K562 (cell line): Measurements from ENCODE around the gene TYMP. TPM values are rescaled to one million over a fixed set of nuclear protein-coding genes. Genes with fewer than 3 reads are reported as not detected.

ENCODE experiments used
- ATAC-seq: fragments of 200-7000 bp; cut with Tn5 transposase; 3 replicates; pipeline ENCODE4 v1.9.1; 2020; ENCODE audit warnings: moderate library complexity
- BruUV-seq: library from RNA; stranded (reverse); fragments of 400-500 nt; replicated peaks from 2 replicates; lab custom pipeline; 2021; lab: Mats Ljungman, UMichigan
- CTCF ChIA-PET: fragments of 300-600 bp; formaldehyde crosslinking; extraction: SDS; loops from one replicate; lab custom pipeline; 2021; ENCODE audit warnings: low intra/inter-chr PET ratio; lab: Yijun Ruan, JAX
- POLR2A ChIA-PET: fragments of 300-600, 350-650 bp; sonication (Branson Sonifier 250); formaldehyde crosslinking; extraction: SDS; loops from one replicate; lab custom pipeline; 2021; ENCODE audit warnings: antibody characterized with exemption, inconsistent platforms; lab: Yijun Ruan, JAX
- DNase-seq, 4 experiments: peaks; one replicate each; pipeline versions ENCODE4 v3.0.0 to v3.0.0-alpha.2; 2011 to 2018; ENCODE audit warnings: low spot score in 3 of 4, mixed read lengths in 3 of 4; ENCODE audit errors: extremely low read depth in 1 of 4
- FAIRE-seq: peaks from 2 replicates; lab custom pipeline; 2011; peaks lifted over from hg19 to GRCh38; lab: Jason Lieb, UNC
- H2AFZ ChIP-seq: 2 replicates; pipeline ENCODE4 v1.6.0; 2011; ENCODE audit warnings: low read depth, low read length, control low read depth, inconsistent platforms
- H3K27ac ChIP-seq: fragments of 200-600 bp; 3 replicates; pipeline ENCODE4 v1.8.0; 2011; ENCODE audit warnings: low read depth, mild to moderate bottlenecking, control low read depth, inconsistent platforms, low read length, moderate library complexity, mixed read lengths; ENCODE audit errors: extremely low read depth
- H3K27me3 ChIP-seq, 2 experiments: fragments of 300-600 bp in 1 of 2; 2 replicates in 1 of 2; 3 replicates in 1 of 2; pipeline versions ENCODE4 v1.6.0 to v1.8.0; 2011; ENCODE audit warnings: inconsistent platforms in 2 of 2, low read length in 2 of 2, mild to moderate bottlenecking in 1 of 2, mixed read lengths in 1 of 2, moderate library complexity in 1 of 2; ENCODE audit not compliant: control insufficient read depth in 2 of 2, insufficient read depth in 2 of 2
- H3K36me3 ChIP-seq: fragments of 300-600 bp; 3 replicates; pipeline ENCODE4 v1.8.0; 2011; ENCODE audit warnings: mild to moderate bottlenecking, low read length, inconsistent platforms; ENCODE audit not compliant: control insufficient read depth, insufficient read depth
- H3K4me1 ChIP-seq, 2 experiments: fragments of 200-600 bp in 1 of 2; replicated peaks in 1 of 2; 2 replicates in 1 of 2; 3 replicates in 1 of 2; pipeline versions ENCODE4 v1.5.1 to v1.8.0; 2011; ENCODE audit warnings: inconsistent platforms in 2 of 2, low read length in 2 of 2, mild to moderate bottlenecking in 1 of 2, mixed read lengths in 1 of 2, moderate library complexity in 1 of 2; ENCODE audit not compliant: control insufficient read depth in 2 of 2, insufficient read depth in 2 of 2
- H3K4me2 ChIP-seq: 2 replicates; pipeline ENCODE4 v1.6.1; 2011; ENCODE audit warnings: low read length, control low read depth, inconsistent platforms, mixed read lengths; ENCODE audit not compliant: insufficient read depth
- H3K4me3 ChIP-seq: fragments of 200-600 bp; sonication (generic), shearing (Covaris generic); 2 replicates; pipeline ENCODE4 v1.5.1; 2016; ENCODE audit warnings: control low read depth, inconsistent platforms
- H3K79me2 ChIP-seq: fragments of 200-600 bp; 3 replicates; pipeline ENCODE4 v1.8.0; 2011; ENCODE audit warnings: low read length, inconsistent platforms; ENCODE audit not compliant: control insufficient read depth, insufficient read depth
- H3K9ac ChIP-seq, 2 experiments: 2 replicates each; pipeline versions ENCODE4 v1.6.0 to v1.6.1; 2011; ENCODE audit warnings: low read depth in 2 of 2, low read length in 2 of 2, control low read depth in 1 of 2, inconsistent platforms in 1 of 2, mild to moderate bottlenecking in 1 of 2, mixed read lengths in 1 of 2; ENCODE audit not compliant: insufficient read depth in 1 of 2
- H3K9me1 ChIP-seq: one replicate; pipeline ENCODE4 v1.6.0; 2011; ENCODE audit warnings: inconsistent platforms, mild to moderate bottlenecking, low read length, moderate library complexity; ENCODE audit not compliant: control insufficient read depth, insufficient read depth
- H3K9me3 ChIP-seq: replicated peaks from 2 replicates; pipeline ENCODE4 v1.5.1; 2011; ENCODE audit warnings: low read depth, low read length, inconsistent platforms; ENCODE audit not compliant: control insufficient read depth, insufficient read depth
- H4K20me1 ChIP-seq: replicated peaks from 2 replicates; pipeline ENCODE4 v1.6.1; 2011; ENCODE audit warnings: low read length, inconsistent platforms, mixed read lengths; ENCODE audit not compliant: control insufficient read depth, insufficient read depth
- NR2C1 ChIP-seq, 2 experiments: fragments of 450-650 bp; IDR thresholded peaks; 2 replicates each; pipeline ENCODE4 v1.6.1; 2017; ENCODE audit warnings: mild to moderate bottlenecking in 2 of 2, antibody characterized with exemption in 1 of 2, inconsistent platforms in 1 of 2, missing compliant biosample characterization in 1 of 2, missing genetic modification characterization in 1 of 2
- POLR2G ChIP-seq: fragments of 200-400 bp; formaldehyde crosslinking; IDR thresholded peaks from 2 replicates; pipeline ENCODE4 v1.6.1; 2017; ENCODE audit warnings: low read depth, mild to moderate bottlenecking, antibody characterized with exemption, low read length, moderate library complexity
- ZBTB7A ChIP-seq: IDR thresholded peaks from 2 replicates; pipeline ENCODE4 v1.6.1; 2011; ENCODE audit warnings: low read depth, mild to moderate bottlenecking, low read length, moderate library complexity, borderline replicate concordance; ENCODE audit not compliant: control insufficient read depth
- ZKSCAN1 ChIP-seq: fragments of 150-350 bp; IDR thresholded peaks from 2 replicates; pipeline ENCODE4 v1.6.1; 2016; ENCODE audit warnings: low read depth, low read length
- WGBS: fragments of 100-300 bp; shearing (Covaris generic); methylation state at CpG from one replicate; pipeline ENCODE4 v1.1.6; 2016; ENCODE audit warnings: low coverage, mixed read lengths; ENCODE audit not compliant: insufficient coverage; ENCODE audit errors: missing lambda C conversion rate; 5-methylcytosine and 5-hydroxymethylcytosine counted together
- in situ Hi-C: fragments of 300-500 bp; cut with MboI; formaldehyde crosslinking; loops from 4 replicates; pipeline ENCODE4 v1.15.0; 2018; ENCODE audit warnings: inconsistent platforms, mixed read lengths
- intact Hi-C: fragments of 100-400 bp; cut with micrococcal nuclease; formaldehyde crosslinking; loops from 2 replicates; pipeline ENCODE4 v1.14.2; 2022
- polyA plus RNA-seq, 8 experiments: library from polyadenylated mRNA; depleted of rRNA in 4 of 8; stranded (reverse) in 5 of 8; unstranded in 3 of 8; fragments of >200 nt; fragmentation: Nextera tagmentation in 2 of 8; fragmentation: Illumina TruSeq in 1 of 8; extraction: Ambion mirVana in 2 of 8; extraction: Trizol in 1 of 8; gene quantifications; 2 replicates each; pipeline versions ENCODE4 v1.2.1 to v1.2.3, GENCODE V29; 2011 to 2014; ENCODE audit warnings: inconsistent platforms in 1 of 8, missing spikeins in 1 of 8
- total RNA-seq, 7 experiments: library from RNA; depleted of rRNA in 6 of 7; stranded (reverse); fragments of >200 nt in 6 of 7; fragmentation: Illumina TruSeq in 2 of 7; extraction: Trizol in 2 of 7; gene quantifications; 2 replicates each; pipeline versions ENCODE4 v1.2.1 to v1.2.3, GENCODE V29; 2011 to 2021; ENCODE audit warnings: low replicate concordance in 1 of 7

Gene TYMP
- total and polyA plus RNA-seq, 9 of the 15 experiments (the other 6 are each of a cell fraction or from before 2014, with no cell fraction given), result 0.03 to 4.0 (median 2.4) TPM; not detected in 4

GRCh38 chr22:50486561-50487289 is 43.1 kb downstream of the TYMP start, which contains the start of gene MIOX:
Gene MIOX (plus strand): TSS chr22:50486859. CDS start chr22:50486898, 39 bp downstream.
- Histone ChIP-seq H3K27me3 (no peaks in the 10 kb centered on the region), H2AFZ (0 out of 2 replicates have a peak within 1 kb of the TSS, but pooled peaks have one; percentile 55), H3K9me1 (no peaks in the 10 kb centered on the region), H3K9ac (peak within 1 kb of the TSS in 1 of 2 experiments; percentile 52; a peak in 1 of 4 replicates), H3K36me3 (no peaks in the 10 kb centered on the region), H3K79me2 (no peaks in the 10 kb centered on the region), H3K4me2 (no peak within 1 kb of the TSS), H4K20me1 (no peaks in the 10 kb centered on the region), H3K4me3 (no peak within 1 kb of the TSS), H3K9me3 (no peaks in the 10 kb centered on the region), H3K27ac (no peak within 1 kb of the TSS), H3K4me1 (peaks cover 4 to 60% of the 10 kb centered on the region in 2 experiments; a peak in 3 of 5 replicates)
- no peak for TF ChIP-seq NR2C1 (IDR thresholded peaks at IDR 0.05)
- TF ChIP-seq NR2C1 (tag; IDR thresholded peaks at IDR 0.05), result 0 out of 2 replicates have a peak, but pooled peaks have one; percentile 36
- TF ChIP-seq ZBTB7A, result peak; percentile 50; the same call in 1 of the 2 replicates
- TF ChIP-seq POLR2G, result peak; percentile 58
- no peak for TF ChIP-seq ZKSCAN1
- BruUV-seq, result no TSS peak
- in situ Hi-C loops, result no loop called here
- ATAC-seq, result peak; percentile 34
- CTCF ChIA-PET, result no interaction called here
- 46% methylated on average over 16 of the region's 23 CpGs for WGBS
- POLR2A ChIA-PET, result interaction anchor here (0.7 to 1.5 kb wide), 3 partner anchors 11 to 21 kb away, joined by 3 to 6 read pairs (median 3); partner anchors contain the start of genes LMF2 and NCAPH2
- FAIRE-seq, result no peak
- intact Hi-C loops, result no loop called here
- peak in 2 of 4 experiments; percentile 14 to 27 for DNase-seq
